ENCODE measurements around the gene NTMT1.

NTMT1 gene

GRCh38 chr9:129597355-129598088 lies 28.4 kb upstream of the NTMT1 start:
- no peak for DNase-seq (ENCODE audit: low spot score)

- no peak for DNase-seq (ENCODE audit: low spot score)
Observed at GRCh38 chr9:129598089-129598596, 27.8 kb upstream of the NTMT1 start.

DNA sequence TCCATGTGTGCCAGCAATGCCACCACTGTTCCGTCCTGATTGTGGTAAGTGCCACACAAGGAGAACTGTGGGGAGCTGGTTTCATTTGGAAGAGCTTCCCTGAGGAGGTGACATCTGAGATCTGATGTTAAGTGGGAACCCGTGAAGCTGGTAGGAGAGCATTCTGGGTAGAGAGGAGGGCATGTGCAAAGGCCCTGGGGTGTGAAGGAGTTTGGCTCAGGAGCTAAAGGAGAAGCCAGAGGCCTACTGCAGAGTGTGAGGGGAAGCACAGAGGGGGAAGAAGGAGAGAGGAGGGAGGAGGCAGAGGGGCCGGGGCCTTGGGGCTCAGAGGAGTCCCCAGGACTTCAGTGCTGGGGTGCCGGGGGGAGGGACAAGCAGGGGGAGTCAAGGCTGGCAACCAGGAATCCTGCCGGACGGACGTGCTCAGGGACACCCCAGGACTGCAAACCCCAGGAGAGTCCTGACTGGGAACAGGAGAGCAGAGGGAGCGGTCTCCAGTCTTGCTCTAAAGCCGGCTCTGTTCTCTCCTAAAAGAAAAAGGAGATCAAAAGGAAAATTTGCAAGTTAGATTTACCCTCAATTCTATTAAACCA lies 24.8 kb upstream of the NTMT1 start:
- DNase-seq (ENCODE audit: low spot score), result no peak

GRCh38 chr9:129602598-129603415 lies 23.2 kb upstream of the NTMT1 start:
- no peak for DNase-seq (ENCODE audit: low spot score)

DNA sequence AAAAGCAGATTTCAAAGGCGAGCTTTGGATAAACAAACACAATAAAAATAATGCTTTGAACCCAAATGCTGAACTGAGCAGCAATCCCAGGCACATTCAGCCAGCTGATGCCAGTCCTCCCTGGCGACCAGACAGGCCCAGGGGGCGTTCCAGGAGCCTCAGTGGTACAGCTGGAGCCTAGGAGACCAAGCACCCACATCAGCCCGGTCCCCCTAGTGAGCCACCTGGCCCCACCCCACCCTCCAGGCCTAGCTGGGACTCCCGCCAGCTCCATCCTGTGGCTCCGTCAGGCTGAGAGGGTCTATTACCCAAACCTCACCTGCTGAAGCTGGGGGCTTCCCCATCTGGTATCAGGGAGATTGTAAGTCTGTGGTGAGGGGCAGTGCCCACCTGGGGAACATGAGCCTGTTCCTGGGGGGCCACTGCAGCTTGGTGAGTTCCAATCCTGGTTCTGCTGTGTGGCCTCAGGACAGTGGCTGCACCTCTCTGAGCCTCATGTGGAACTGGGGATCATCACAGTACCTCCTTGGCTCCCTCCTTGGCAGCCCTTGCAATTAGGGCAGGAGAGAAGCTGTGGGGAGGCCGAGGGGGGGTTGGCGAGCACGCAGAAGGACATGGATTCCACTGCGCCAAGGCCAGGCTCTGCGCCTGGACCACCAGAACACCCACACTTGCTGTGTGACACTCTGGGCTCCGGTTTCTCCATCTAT lies 21.8 kb upstream of the NTMT1 start:
- DNase-seq (ENCODE audit: low spot score), result no peak

DNA sequence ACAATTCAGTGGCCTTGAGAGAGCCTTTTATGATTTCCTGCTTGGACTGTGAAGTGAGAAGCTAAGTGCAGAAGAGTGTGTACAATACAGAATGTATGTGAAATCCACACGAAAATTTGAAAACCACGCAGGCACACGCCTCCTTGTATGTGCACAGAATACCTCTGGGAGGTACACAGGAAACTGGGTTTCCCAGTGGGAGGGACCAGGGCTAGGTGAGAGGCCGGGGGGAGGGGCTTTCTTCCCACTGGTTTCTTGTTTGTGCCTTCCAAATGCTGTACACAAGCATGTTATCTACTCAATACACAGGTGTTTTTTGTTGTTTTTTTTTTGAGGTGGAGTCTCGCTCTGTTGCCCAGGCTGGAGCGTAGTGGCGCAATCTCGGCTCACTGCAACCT lies 21.2 kb upstream of the NTMT1 start:
- no peak for DNase-seq (ENCODE audit: low spot score)

DNA sequence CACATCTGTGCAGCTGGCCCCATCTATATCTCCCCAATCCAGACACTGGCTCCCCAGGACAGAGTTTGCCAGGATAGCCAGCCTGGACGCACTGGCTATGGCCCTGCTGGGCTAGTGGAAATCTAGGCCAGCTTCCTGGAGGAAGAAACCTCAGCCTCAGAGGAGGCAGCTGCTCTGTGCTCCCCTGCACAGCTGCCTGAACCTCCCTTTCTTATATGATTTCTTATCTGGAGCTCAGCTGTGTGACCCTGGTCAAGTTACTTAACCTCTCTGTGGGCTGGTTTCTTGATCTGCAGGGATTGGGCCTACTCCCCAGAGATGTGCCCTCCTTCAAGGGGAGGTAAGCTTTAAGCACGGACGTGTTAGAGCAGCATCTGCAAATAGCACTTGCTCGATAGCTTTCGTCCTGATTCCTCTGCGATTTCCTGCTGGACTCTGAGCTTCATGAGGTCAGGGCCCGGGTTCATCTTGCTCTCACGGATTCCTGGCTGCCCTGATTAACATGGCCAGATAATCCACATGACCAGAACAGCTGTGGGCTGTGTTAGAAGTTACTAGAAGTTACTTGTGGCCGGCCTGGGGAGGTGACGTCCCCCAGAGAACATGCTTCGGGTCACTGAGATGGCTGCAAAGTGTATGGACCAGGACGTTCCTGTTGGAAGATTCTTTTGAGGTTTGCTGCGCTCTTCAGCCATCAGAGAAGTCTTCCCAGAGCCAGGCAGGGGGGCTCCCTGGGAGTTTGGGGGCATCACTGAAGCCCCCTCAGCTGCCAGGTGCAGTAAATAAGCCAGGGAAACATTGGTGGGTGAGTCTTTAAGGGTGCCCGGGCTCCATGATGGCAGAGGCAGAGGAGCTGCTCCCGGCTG lies 19.6 kb upstream of the NTMT1 start:
- no peak for DNase-seq (ENCODE audit: low spot score)

- no peak for DNase-seq (ENCODE audit: low spot score)
Observed at GRCh38 chr9:129607027-129607387, 19.0 kb upstream of the NTMT1 start.

DNA sequence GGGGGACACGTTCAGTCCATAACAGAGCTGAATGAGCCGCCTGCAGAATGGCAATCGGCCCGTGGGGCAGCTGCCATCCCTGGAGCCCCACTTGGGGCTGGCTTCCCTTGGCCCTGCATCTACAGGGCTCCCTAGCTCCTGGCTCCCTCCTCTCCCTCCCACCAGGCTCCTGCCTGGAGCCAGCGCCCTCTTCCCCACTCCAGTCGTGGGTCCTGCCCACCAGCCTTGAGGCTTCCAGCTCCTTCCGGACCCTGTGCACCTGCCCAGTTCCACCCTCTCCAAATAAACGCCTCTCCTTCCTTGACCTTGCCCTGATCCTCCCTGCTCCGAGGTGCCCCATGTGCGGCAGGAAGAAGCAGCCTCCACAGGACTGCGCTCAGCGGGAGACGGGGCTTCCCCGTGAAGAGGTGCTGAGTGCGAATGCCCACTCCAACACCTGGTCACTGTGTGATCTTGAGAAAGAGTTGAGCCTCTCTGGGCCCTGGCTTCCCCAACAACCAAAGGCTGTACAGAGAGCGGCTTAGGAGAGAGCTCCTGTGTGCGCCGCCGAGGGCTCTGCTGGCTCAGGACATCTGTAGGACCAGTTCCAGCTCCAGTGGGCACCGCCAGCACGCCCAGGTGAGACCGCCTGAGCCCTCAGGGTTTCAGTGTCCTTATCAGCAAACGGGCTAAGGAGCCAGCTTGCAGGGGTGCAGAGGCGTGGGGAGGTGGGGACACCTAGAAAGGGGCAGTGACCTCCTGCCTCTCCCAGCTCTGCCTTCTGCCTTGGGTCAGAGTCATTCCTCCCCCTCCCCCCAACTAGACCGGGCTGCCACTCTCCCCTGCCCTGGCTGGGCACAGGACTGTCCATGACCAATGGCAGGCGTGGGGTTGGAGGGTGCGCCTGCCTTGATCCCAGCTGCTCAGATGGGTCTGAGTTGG lies 17.1 kb upstream of the NTMT1 start:
- no peak for DNase-seq (ENCODE audit: low spot score)

DNA sequence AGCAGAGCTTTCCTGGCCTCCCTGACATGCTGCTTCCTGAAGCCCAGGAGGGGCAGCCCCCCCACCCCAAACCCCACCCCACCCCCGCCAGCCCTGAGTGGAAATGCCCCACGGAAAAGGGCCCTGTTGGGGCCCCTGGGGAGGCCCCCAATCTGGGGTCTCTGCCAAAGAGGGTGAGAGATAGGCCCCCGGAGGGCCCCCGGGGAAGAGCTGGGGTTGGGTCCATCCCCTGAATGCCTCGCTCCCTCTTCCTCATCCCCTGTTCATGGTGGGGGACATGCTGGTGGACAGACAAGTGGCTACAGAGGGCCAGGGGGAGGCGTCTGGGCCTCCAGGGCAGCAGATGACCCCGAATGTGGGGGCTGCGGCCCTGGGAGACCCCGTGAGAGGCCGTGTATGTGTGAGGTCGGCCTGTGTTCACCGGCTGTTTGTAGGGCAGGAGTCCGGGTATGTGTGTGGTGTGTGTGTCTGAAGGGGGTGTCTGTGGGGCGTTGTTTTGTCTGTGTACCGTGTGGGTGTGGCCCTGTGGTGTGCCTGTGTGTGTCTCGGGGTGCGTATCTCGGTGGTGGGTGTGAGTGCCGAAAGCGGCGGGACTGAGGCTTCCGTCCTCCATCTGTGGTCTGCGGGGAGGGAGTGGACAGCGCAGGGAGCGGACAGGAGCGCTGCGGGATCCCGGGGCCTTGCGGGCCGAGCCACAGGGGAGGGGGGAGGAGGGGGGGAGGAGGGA lies 16.3 kb upstream of the NTMT1 start:
- DNase-seq (ENCODE audit: low spot score), result peak; percentile 77

GRCh38 chr9:129610213-129610472 lies 15.8 kb upstream of the NTMT1 start:
- DNase-seq (ENCODE audit: low spot score), result no peak

DNA sequence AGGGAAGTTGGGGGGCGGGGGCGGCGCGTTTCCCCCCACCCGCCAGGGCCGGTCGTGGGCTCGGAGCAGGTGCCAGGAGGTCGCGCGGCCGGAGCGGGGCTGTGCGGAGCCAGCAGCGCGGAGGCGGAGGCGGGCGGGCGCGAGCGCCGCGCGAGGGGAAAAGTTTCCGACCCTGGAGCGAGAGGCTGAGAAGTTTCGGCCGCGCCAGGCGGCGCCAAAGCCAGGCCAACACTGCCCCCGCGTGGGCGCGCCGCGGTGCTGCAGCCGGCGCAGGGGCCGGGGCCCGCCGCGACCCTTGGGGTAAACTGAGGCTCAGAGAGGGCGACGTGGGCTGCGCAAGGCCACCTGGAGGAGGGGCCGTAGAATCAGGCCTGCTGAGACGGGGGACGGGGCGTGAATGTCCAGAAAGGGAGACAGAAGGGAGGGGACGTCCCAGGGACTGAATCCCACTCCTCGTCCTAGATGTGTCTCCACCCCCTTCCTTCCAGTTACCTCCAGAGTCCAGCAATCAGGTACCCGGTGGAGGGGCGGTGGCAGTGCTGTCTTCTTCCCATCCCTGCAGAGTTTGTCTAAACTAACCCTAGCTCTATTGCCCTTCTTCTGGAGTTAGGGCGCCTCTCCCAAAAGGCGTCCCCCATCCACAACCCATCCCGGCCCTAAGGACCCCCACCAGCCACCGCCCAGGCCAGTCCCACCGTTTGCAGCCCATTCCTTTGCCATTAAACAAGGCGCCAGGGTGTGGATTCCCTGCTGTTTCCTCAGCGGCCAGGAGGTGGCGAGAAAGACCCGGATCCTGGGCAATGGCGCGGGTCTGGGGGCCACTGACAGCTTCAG lies 15.3 kb upstream of the NTMT1 start:
- DNase-seq (ENCODE audit: low spot score), result peak; percentile 89

- no peak for DNase-seq (ENCODE audit: low spot score)
Observed at GRCh38 chr9:129611307-129611800, 14.6 kb upstream of the NTMT1 start.

DNA sequence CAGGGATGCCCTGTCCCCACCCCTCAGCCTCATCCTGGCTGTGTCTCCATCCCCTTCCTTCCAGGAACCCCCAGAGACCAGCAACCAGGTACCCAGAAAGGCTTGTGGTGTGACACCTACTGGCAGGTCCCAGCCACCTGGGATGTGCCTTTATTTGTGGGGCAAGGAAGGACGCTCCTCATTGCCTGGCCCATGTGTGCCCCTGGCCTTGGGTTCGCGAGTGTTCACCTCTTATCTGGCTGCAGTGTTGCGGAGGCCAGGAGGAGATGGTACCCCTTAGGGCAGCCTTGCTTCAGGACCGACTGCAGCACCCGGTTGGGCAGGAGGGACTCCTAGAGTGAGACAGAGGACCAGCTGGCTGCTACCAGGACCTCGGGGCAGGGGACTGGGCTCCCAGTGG lies 13.8 kb upstream of the NTMT1 start:
- DNase-seq (ENCODE audit: low spot score), result no peak

- no peak for DNase-seq (ENCODE audit: low spot score)
Observed at GRCh38 chr9:129612815-129613519, 13.0 kb upstream of the NTMT1 start.

DNA sequence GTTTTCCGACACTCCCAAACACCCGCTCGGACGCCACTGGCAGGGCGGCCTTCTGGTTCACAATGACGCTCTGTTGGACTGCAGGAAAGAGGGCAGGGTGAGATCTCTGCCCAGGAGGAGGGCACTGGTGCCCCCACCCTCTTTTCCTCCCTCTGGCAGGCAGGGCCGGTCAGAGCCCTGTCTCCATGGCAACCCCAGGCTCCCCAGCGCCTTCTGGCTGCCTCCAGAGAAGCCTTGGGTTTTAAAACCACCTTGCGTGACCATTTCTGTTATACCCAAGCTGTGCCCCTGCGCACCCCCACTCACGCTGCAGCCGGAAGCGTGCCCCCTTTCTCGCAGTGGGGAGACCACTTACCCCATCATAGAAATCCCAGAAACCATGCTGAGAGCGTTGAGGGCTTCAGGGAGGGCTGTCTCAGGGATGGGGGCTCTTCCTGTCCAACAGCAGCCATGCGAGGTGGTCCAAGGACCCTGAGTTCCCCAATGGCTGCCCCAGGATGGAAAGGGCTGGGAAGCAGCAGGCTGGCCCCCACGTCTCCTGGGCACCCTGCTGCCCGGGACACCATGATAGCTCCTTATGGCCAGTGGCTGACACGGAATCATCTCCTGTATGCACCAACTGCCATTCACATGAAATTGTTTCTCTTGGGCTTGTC lies 12.3 kb upstream of the NTMT1 start:
- DNase-seq (ENCODE audit: low spot score), result no peak

DNA sequence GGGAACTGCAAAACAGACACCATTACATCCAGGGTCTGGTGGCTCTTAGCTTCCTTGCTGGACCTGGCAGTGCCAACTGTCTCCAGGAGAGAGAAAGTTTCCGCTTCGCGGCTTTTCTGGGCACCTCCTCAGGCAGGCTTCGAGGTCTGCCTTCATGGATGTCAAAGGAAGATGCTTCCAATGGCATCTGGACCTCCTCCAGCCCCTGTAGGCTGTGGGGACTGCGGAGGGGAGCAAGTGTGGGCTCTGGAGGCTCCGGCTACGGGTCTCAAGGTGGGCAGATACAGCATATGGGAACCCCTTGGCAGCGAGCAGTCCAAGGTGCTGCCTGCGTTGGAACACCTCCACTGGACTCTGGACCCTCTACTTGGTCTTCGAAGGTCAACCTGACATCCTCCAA lies 11.0 kb upstream of the NTMT1 start:
- DNase-seq (ENCODE audit: low spot score), result no peak

All from left forelimb (tissue), 1 donor.